Measurements from ENCODE around the gene MVB12B. TPM values are rescaled to one million over a fixed set of nuclear protein-coding genes. Genes with fewer than 3 reads are reported as not detected.

MVB12B gene
- polyA plus RNA-seq, 5 donors = 20.3 to 23.7 (median 21.6) TPM

GRCh38 chr9:126301196-126301595 is 25.4 kb upstream of the MVB12B start:
- DNase-seq = no peak

- peak; percentile 27 to 39 for DNase-seq
Measured at GRCh38 chr9:126301985-126302603, 24.5 kb upstream of the MVB12B start.

- DNase-seq = no peak
Measured at GRCh38 chr9:126302730-126303129, 23.9 kb upstream of the MVB12B start.

- DNase-seq = no peak
Measured at GRCh38 chr9:126303488-126303887, 23.1 kb upstream of the MVB12B start.

GRCh38 chr9:126304207-126304970 is 22.2 kb upstream of the MVB12B start:
- DNase-seq = no peak

- no peak for DNase-seq
Measured at GRCh38 chr9:126304971-126305320, 21.7 kb upstream of the MVB12B start.

- DNase-seq = no peak
Measured at GRCh38 chr9:126306071-126306647, 20.5 kb upstream of the MVB12B start.

- DNase-seq = no peak
Measured at GRCh38 chr9:126307322-126308061, 19.1 kb upstream of the MVB12B start.

- DNase-seq = no peak
Measured at GRCh38 chr9:126309427-126310189, 17.0 kb upstream of the MVB12B start.

GRCh38 chr9:126312584-126313551 is 13.8 kb upstream of the MVB12B start:
- DNase-seq = no peak

GRCh38 chr9:126316085-126316655 is 10.5 kb upstream of the MVB12B start:
- DNase-seq = no peak

GRCh38 chr9:126317513-126317912 is 9.1 kb upstream of the MVB12B start:
- DNase-seq = no peak

GRCh38 chr9:126318858-126319257 is 7.8 kb upstream of the MVB12B start:
- no peak for DNase-seq

GRCh38 chr9:126319671-126320070 is 7.0 kb upstream of the MVB12B start:
- no peak for DNase-seq

GRCh38 chr9:126320158-126320922 is 6.3 kb upstream of the MVB12B start:
- no peak for DNase-seq

GRCh38 chr9:126321742-126322141 is 4.9 kb upstream of the MVB12B start:
- no peak for DNase-seq

- DNase-seq = no peak
Measured at GRCh38 chr9:126325821-126326220, 808 bp upstream of the MVB12B start.

GRCh38 chr9:126327006-126327713 is 531 bp downstream of the MVB12B start:
- DNase-seq = no peak

GRCh38 chr9:126327714-126328185 is 1.1 kb downstream of the MVB12B start:
- no peak for DNase-seq
